DMS153 treated with DMSO at 0.1 percent for 48 hours (cell line): ENCODE results near the gene PDK2.
A peak's percentile ranks its signal among the peaks of the same experiment; 100 is the strongest.

Experiments used
- DNase-seq: peaks from one replicate; lab custom pipeline; 2025; ENCODE audit not compliant: unreplicated experiment; lab: John Stamatoyannopoulos, UW

PDK2 gene

GRCh38 chr17:50094753-50095619, at the start of gene PDK2:
Gene PDK2, plus strand, starts transcription at chr17:50095351. Its CDS starts 85 bp downstream, at chr17:50095436.
- DNase-seq = peak; percentile 79

GRCh38 chr17:50046179-50046578, 49.0 kb upstream of the PDK2 start:
- DNase-seq = no peak

- no peak for DNase-seq
Measured at GRCh38 chr17:50046667-50047066, 48.5 kb upstream of the PDK2 start.

GRCh38 chr17:50047083-50047482, 48.1 kb upstream of the PDK2 start:
- no peak for DNase-seq

GRCh38 chr17:50047488-50048126, 47.5 kb upstream of the PDK2 start:
- DNase-seq = no peak

- no peak for DNase-seq
Measured at GRCh38 chr17:50048146-50048720, 46.9 kb upstream of the PDK2 start.

- DNase-seq = no peak
Measured at GRCh38 chr17:50048988-50049387, 46.2 kb upstream of the PDK2 start.

GRCh38 chr17:50049636-50050035, 45.5 kb upstream of the PDK2 start:
- no peak for DNase-seq

GRCh38 chr17:50050431-50051032, 44.6 kb upstream of the PDK2 start:
- DNase-seq = no peak

GRCh38 chr17:50051082-50051576, 44.0 kb upstream of the PDK2 start:
- DNase-seq = no peak

- no peak for DNase-seq
Measured at GRCh38 chr17:50051606-50052005, 43.5 kb upstream of the PDK2 start.

GRCh38 chr17:50052241-50052796, 42.8 kb upstream of the PDK2 start:
- DNase-seq = peak; percentile 81

GRCh38 chr17:50052822-50053653, 42.1 kb upstream of the PDK2 start:
- DNase-seq = no peak

GRCh38 chr17:50053654-50053960, 41.5 kb upstream of the PDK2 start:
- no peak for DNase-seq

GRCh38 chr17:50055055-50055425, 40.1 kb upstream of the PDK2 start:
- DNase-seq = peak; percentile 69

- DNase-seq = peak; percentile 84
Measured at GRCh38 chr17:50055426-50056216, 39.5 kb upstream of the PDK2 start, which contains the start of gene ITGA3. Gene ITGA3, plus strand, starts transcription at chr17:50056110. Its CDS starts 330 bp downstream, at chr17:50056440.

GRCh38 chr17:50056217-50056960, 38.8 kb upstream of the PDK2 start:
- DNase-seq = peak; percentile 44

- no peak for DNase-seq
Measured at GRCh38 chr17:50056961-50057330, 38.2 kb upstream of the PDK2 start.

- DNase-seq = no peak
Measured at GRCh38 chr17:50057521-50057991, 37.6 kb upstream of the PDK2 start.
